Vagina (tissue), 2 donors: ENCODE measurements around the gene MFRP.

ENCODE experiments used
- CTCF ChIP-seq, 3 experiments: fragments of 450-650 bp in 2 of 3; fragments of 200-600 bp in 1 of 3; sonication (generic) in 1 of 3; IDR thresholded peaks; one replicate each; pipeline ENCODE4 v1.5.1; 2017 to 2019; ENCODE audit warnings: antibody characterized with exemption in 3 of 3, mild to moderate bottlenecking in 2 of 3, moderate library complexity in 2 of 3
- POLR2A ChIP-seq, 2 donors: fragments of 450-650 bp; IDR thresholded peaks; one replicate each; pipeline ENCODE4 v1.6.1; 2017; ENCODE audit warnings: antibody characterized with exemption in 2 of 2, mild to moderate bottlenecking in 2 of 2, moderate library complexity in 2 of 2
- POLR2AphosphoS5 ChIP-seq, 2 donors: sonication (generic); formaldehyde crosslinking; IDR thresholded peaks; one replicate each; pipeline ENCODE4 v1.9.0; 2017; ENCODE audit warnings: antibody characterized with exemption in 2 of 2, mild to moderate bottlenecking in 2 of 2, low read depth in 1 of 2; ENCODE audit not compliant: insufficient read depth in 1 of 2

- TF ChIP-seq CTCF (IDR thresholded peaks at IDR 0.05): no peak
- no peak for TF ChIP-seq POLR2AphosphoS5 (IDR thresholded peaks at IDR 0.05; ENCODE audit: insufficient read depth in 1 of 2, low read depth in 1 of 2)
- TF ChIP-seq POLR2A (IDR thresholded peaks at IDR 0.05): no peak
Observed at GRCh38 chr11:119378851-119379465, 32.5 kb upstream of the MFRP start.
